GM12891 (cell line): ENCODE results near the gene RNU6-8.
A peak's percentile ranks its signal among the peaks of the same experiment; 100 is the strongest.

Source experiments
- DNase-seq: peaks from one replicate; pipeline ENCODE4 v3.0.0; 2011; ENCODE audit warnings: low spot score; ENCODE audit not compliant: insufficient read length
- FAIRE-seq: peaks from 2 replicates; lab custom pipeline; 2011; peaks lifted over from hg19 to GRCh38; lab: Jason Lieb, UNC
- PAX5 ChIP-seq: IDR thresholded peaks from 2 replicates; pipeline ENCODE4 v1.6.1; 2011; ENCODE audit warnings: low read length, moderate library complexity, mild to moderate bottlenecking; ENCODE audit not compliant: insufficient read depth, severe bottlenecking
- SPI1 ChIP-seq: IDR thresholded peaks from 2 replicates; pipeline ENCODE4 v1.6.1; 2011; ENCODE audit warnings: low read depth, low read length, control low read depth

RNU6-8 gene

GRCh38 chr14:32166029-32166428 is 37.0 kb downstream of the RNU6-8 start:
- no peak for FAIRE-seq
- DNase-seq: no peak
- TF ChIP-seq SPI1 (peak; percentile 60), PAX5 (no peak)
